ENCODE data around the gene SPOCK2.
A peak's percentile ranks its signal among the peaks of the same experiment; 100 is the strongest.
"Not testable (repeated sequence)": the region's sequence is repeated elsewhere in the genome, so short reads cannot be mapped to it uniquely, and the experiment has no call there.

Gene SPOCK2

GRCh38 chr10:72087969-72088888, at the start of gene SPOCK2:
Gene SPOCK2, minus strand, starts transcription at chr10:72088551. Its CDS starts 223 bp downstream, at chr10:72088328.
- DNase-seq = no peak
- in situ Hi-C loops (cut with MboI; ENCODE audit: low pct_unique_long_range_greater_than_20kb, low sequenced_read_pairs) = no loop called here

GRCh38 chr10:72137583-72137982, 49.2 kb upstream of the SPOCK2 start:
- in situ Hi-C loops (cut with MboI; ENCODE audit: low pct_unique_long_range_greater_than_20kb, low sequenced_read_pairs) = loop anchor here (25.0 kb wide), 1 partner anchor 200 kb away; no protein-coding TSS in a partner anchor
- DNase-seq = no peak

- DNase-seq = not testable (repeated sequence)
- in situ Hi-C loops (cut with MboI; ENCODE audit: low pct_unique_long_range_greater_than_20kb, low sequenced_read_pairs) = loop anchor here (25.0 kb wide), 1 partner anchor 201 kb away; no protein-coding TSS in a partner anchor
Measured at GRCh38 chr10:72136225-72136624, 47.9 kb upstream of the SPOCK2 start.

- DNase-seq = no peak
- in situ Hi-C loops (cut with MboI; ENCODE audit: low pct_unique_long_range_greater_than_20kb, low sequenced_read_pairs) = loop anchor here (25.0 kb wide), 1 partner anchor 202 kb away; no protein-coding TSS in a partner anchor
Measured at GRCh38 chr10:72134785-72135767, 46.7 kb upstream of the SPOCK2 start.

GRCh38 chr10:72133517-72133916, 45.2 kb upstream of the SPOCK2 start:
- DNase-seq = no peak
- in situ Hi-C loops (cut with MboI; ENCODE audit: low pct_unique_long_range_greater_than_20kb, low sequenced_read_pairs) = loop anchor here (25.0 kb wide), 1 partner anchor 204 kb away; no protein-coding TSS in a partner anchor

- in situ Hi-C loops (cut with MboI; ENCODE audit: low pct_unique_long_range_greater_than_20kb, low sequenced_read_pairs) = loop anchor here (25.0 kb wide), 1 partner anchor 204 kb away; no protein-coding TSS in a partner anchor
Measured at GRCh38 chr10:72132854-72133253, 44.5 kb upstream of the SPOCK2 start.

GRCh38 chr10:72127571-72127970, 39.2 kb upstream of the SPOCK2 start:
- no peak for DNase-seq
- in situ Hi-C loops (cut with MboI; ENCODE audit: low pct_unique_long_range_greater_than_20kb, low sequenced_read_pairs) = loop anchor here (25.0 kb wide), 1 partner anchor 210 kb away; no protein-coding TSS in a partner anchor

More at GRCh38 chr10:72132854-72133253, 44.5 kb upstream of the SPOCK2 start:
- no peak for DNase-seq

GRCh38 chr10:72126872-72127232, 38.5 kb upstream of the SPOCK2 start:
- in situ Hi-C loops (cut with MboI; ENCODE audit: low pct_unique_long_range_greater_than_20kb, low sequenced_read_pairs) = loop anchor here (25.0 kb wide), 1 partner anchor 210 kb away; no protein-coding TSS in a partner anchor
- DNase-seq = no peak

GRCh38 chr10:72126184-72126871, 38.0 kb upstream of the SPOCK2 start:
- in situ Hi-C loops (cut with MboI; ENCODE audit: low pct_unique_long_range_greater_than_20kb, low sequenced_read_pairs) = loop anchor here (25.0 kb wide), 1 partner anchor 211 kb away; no protein-coding TSS in a partner anchor
- DNase-seq = peak; percentile 40

- in situ Hi-C loops (cut with MboI; ENCODE audit: low pct_unique_long_range_greater_than_20kb, low sequenced_read_pairs) = loop anchor here (25.0 kb wide), 1 partner anchor 212 kb away; no protein-coding TSS in a partner anchor
- DNase-seq = no peak
Measured at GRCh38 chr10:72124989-72125388, 36.6 kb upstream of the SPOCK2 start.

- DNase-seq = no peak
- in situ Hi-C loops (cut with MboI; ENCODE audit: low pct_unique_long_range_greater_than_20kb, low sequenced_read_pairs) = no loop called here
Measured at GRCh38 chr10:72124381-72124780, 36.0 kb upstream of the SPOCK2 start.

GRCh38 chr10:72123616-72124015, 35.3 kb upstream of the SPOCK2 start:
- in situ Hi-C loops (cut with MboI; ENCODE audit: low pct_unique_long_range_greater_than_20kb, low sequenced_read_pairs) = no loop called here
- DNase-seq = no peak

- in situ Hi-C loops (cut with MboI; ENCODE audit: low pct_unique_long_range_greater_than_20kb, low sequenced_read_pairs) = no loop called here
- DNase-seq = no peak
Measured at GRCh38 chr10:72122221-72122620, 33.9 kb upstream of the SPOCK2 start.

- no peak for DNase-seq
- in situ Hi-C loops (cut with MboI; ENCODE audit: low pct_unique_long_range_greater_than_20kb, low sequenced_read_pairs) = no loop called here
Measured at GRCh38 chr10:72121389-72121788, 33.0 kb upstream of the SPOCK2 start.

GRCh38 chr10:72116372-72116771, 28.0 kb upstream of the SPOCK2 start:
- no peak for DNase-seq
- in situ Hi-C loops (cut with MboI; ENCODE audit: low pct_unique_long_range_greater_than_20kb, low sequenced_read_pairs) = no loop called here

- in situ Hi-C loops (cut with MboI; ENCODE audit: low pct_unique_long_range_greater_than_20kb, low sequenced_read_pairs) = no loop called here
- no peak for DNase-seq
Measured at GRCh38 chr10:72114706-72115450, 26.5 kb upstream of the SPOCK2 start.

- no peak for DNase-seq
- in situ Hi-C loops (cut with MboI; ENCODE audit: low pct_unique_long_range_greater_than_20kb, low sequenced_read_pairs) = no loop called here
Measured at GRCh38 chr10:72110673-72111401, 22.5 kb upstream of the SPOCK2 start.
